SU-DHL-6 (cell line): ENCODE measurements around the gene MEGF6.

Experiments used
- EZH2phosphoT487 ChIP-seq: fragments of 200-600 bp; sonication (generic), shearing (Covaris generic); conservative IDR thresholded peaks from 2 replicates; pipeline ENCODE4 v1.6.1; 2018; ENCODE audit warnings: mild to moderate bottlenecking, antibody characterized with exemption, low read length, moderate library complexity, mixed read lengths
- TF ChIP-seq, protein P1 (sequence below): fragments of 200-600 bp; sonication (generic); IDR thresholded peaks from one replicate; pipeline ENCODE4 v1.5.1; 2017; ENCODE audit warnings: antibody characterized with exemption, mild to moderate bottlenecking, low read length, moderate library complexity; ENCODE audit not compliant: insufficient read depth, poor library complexity, severe bottlenecking

DNA sequence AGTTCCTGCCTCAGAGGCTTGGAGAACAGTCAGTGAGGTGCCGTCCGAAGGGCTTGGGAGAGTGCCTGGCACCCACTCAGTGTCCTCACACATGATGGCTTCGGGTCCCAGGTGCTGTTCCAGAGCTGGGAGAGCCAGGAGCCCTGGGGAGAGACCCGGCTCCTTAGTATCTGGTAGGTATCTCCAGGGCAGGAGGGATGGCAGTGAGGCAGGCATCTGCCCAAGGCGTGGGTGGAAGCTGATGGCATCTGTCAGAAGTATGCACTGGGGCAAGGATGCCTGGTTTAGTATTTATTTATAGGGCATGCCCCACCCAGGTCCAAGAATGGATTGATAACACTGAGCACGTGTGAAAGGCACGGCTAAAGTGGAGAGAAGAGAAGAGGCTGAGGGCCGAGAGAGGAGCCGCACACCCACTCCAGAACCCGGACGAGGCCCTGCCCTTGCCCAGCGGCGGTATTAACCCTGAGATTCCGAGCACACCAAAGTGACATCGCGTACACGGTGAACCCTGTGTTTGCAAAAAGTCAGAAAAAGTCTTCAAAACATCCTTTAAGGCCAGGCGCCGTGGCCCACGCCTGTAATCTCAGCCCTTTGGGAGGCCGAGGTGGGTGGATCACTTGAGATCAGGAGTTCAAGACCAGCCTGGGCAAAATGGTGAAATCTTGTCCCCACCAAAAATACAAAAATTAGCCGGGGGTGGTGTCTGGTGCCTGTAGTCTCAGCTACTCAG, 43.4 kb upstream of the MEGF6 start:
- TF ChIP-seq, protein P1, sequence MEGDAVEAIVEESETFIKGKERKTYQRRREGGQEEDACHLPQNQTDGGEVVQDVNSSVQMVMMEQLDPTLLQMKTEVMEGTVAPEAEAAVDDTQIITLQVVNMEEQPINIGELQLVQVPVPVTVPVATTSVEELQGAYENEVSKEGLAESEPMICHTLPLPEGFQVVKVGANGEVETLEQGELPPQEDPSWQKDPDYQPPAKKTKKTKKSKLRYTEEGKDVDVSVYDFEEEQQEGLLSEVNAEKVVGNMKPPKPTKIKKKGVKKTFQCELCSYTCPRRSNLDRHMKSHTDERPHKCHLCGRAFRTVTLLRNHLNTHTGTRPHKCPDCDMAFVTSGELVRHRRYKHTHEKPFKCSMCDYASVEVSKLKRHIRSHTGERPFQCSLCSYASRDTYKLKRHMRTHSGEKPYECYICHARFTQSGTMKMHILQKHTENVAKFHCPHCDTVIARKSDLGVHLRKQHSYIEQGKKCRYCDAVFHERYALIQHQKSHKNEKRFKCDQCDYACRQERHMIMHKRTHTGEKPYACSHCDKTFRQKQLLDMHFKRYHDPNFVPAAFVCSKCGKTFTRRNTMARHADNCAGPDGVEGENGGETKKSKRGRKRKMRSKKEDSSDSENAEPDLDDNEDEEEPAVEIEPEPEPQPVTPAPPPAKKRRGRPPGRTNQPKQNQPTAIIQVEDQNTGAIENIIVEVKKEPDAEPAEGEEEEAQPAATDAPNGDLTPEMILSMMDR: no peak
- no peak for TF ChIP-seq EZH2phosphoT487
